HepG2 (cell line): ENCODE results near the gene LDAH. TPM values are rescaled to one million over a fixed set of nuclear protein-coding genes. Genes with fewer than 3 reads are reported as not detected.
A peak's percentile ranks its signal among the peaks of the same experiment; 100 is the strongest.

Experiments
- AKAP8 ChIP-seq: sonication (generic); formaldehyde crosslinking; IDR thresholded peaks from 2 replicates; pipeline ENCODE4 v1.5.1; 2020; ENCODE audit warnings: mild to moderate bottlenecking, missing genetic modification reagents
- CHCHD3 ChIP-seq: sonication (generic); formaldehyde crosslinking; IDR thresholded peaks from 2 replicates; pipeline ENCODE4 v1.8.0; 2022; ENCODE audit warnings: mild to moderate bottlenecking, missing genetic modification reagents, moderate library complexity
- EED ChIP-seq: sonication (generic); formaldehyde crosslinking; IDR thresholded peaks from 2 replicates; pipeline ENCODE4 v1.5.0; 2020; ENCODE audit warnings: mild to moderate bottlenecking, missing genetic modification reagents
- FOXA3 ChIP-seq: IDR thresholded peaks from 2 replicates; pipeline ENCODE4 v1.6.1; 2016; ENCODE audit warnings: missing genetic modification reagents, missing compliant biosample characterization
- FOXK2 ChIP-seq: fragments of 450-650 bp; IDR thresholded peaks from 2 replicates; pipeline ENCODE4 v1.6.1; 2016
- HOXA3 ChIP-seq: sonication (generic); formaldehyde crosslinking; IDR thresholded peaks from 2 replicates; pipeline ENCODE4 v1.5.0; 2020; ENCODE audit warnings: missing genetic modification reagents
- IRF2 ChIP-seq: IDR thresholded peaks from 2 replicates; pipeline ENCODE4 v1.6.1; 2018; ENCODE audit warnings: missing genetic modification reagents, missing compliant biosample characterization
- KDM5B ChIP-seq: sonication (generic); formaldehyde crosslinking; IDR thresholded peaks from 2 replicates; pipeline ENCODE4 v1.4.0; 2020; ENCODE audit warnings: missing genetic modification reagents, mild to moderate bottlenecking, borderline replicate concordance
- NFE2L1 ChIP-seq: sonication (generic); formaldehyde crosslinking; IDR thresholded peaks from 2 replicates; pipeline ENCODE4 v1.4.0; 2020; ENCODE audit warnings: missing genetic modification reagents, mild to moderate bottlenecking, borderline replicate concordance
- NR2F1 ChIP-seq, 2 experiments: fragments of 450-650 bp in 1 of 2; formaldehyde crosslinking in 1 of 2; IDR thresholded peaks; 2 replicates each; pipeline versions ENCODE4 v1.5.0 to v1.6.1; 2016 to 2020; ENCODE audit warnings: mild to moderate bottlenecking in 1 of 2, missing compliant biosample characterization in 1 of 2, missing genetic modification reagents in 1 of 2, moderate library complexity in 1 of 2
- RFXAP ChIP-seq: sonication (generic); formaldehyde crosslinking; IDR thresholded peaks from 2 replicates; pipeline ENCODE4 v1.4.0; 2020; ENCODE audit warnings: missing genetic modification reagents, borderline replicate concordance
- SCMH1 ChIP-seq: sonication (generic); formaldehyde crosslinking; IDR thresholded peaks from 2 replicates; pipeline ENCODE4 v1.9.0; 2021; ENCODE audit warnings: missing genetic modification reagents, mild to moderate bottlenecking, borderline replicate concordance
- TRIM24 ChIP-seq: sonication (generic); formaldehyde crosslinking; IDR thresholded peaks from 2 replicates; pipeline ENCODE4 v1.8.0; 2022; ENCODE audit warnings: mild to moderate bottlenecking, missing genetic modification reagents
- ZBTB7B ChIP-seq: sonication (generic); formaldehyde crosslinking; IDR thresholded peaks from 2 replicates; pipeline ENCODE4 v1.4.0; 2020; ENCODE audit warnings: missing genetic modification reagents
- ZBTB8A ChIP-seq: sonication (generic); formaldehyde crosslinking; IDR thresholded peaks from 2 replicates; pipeline ENCODE4 v1.4.0; 2020; ENCODE audit warnings: mild to moderate bottlenecking, low read depth, missing genetic modification reagents, borderline replicate concordance
- ZNF207 ChIP-seq: fragments of 450-650 bp; IDR thresholded peaks from 2 replicates; pipeline ENCODE4 v1.6.1; 2016; ENCODE audit warnings: antibody characterized with exemption, borderline replicate concordance
- ZNF326 ChIP-seq: sonication (generic); formaldehyde crosslinking; IDR thresholded peaks from 2 replicates; pipeline ENCODE4 v1.4.0; 2020; ENCODE audit warnings: missing genetic modification reagents, borderline replicate concordance
- ZNF33B ChIP-seq: sonication (generic); formaldehyde crosslinking; IDR thresholded peaks from 2 replicates; pipeline ENCODE4 v1.5.1; 2020; ENCODE audit warnings: mild to moderate bottlenecking, missing genetic modification reagents
- ZNF530 ChIP-seq: sonication (generic); formaldehyde crosslinking; IDR thresholded peaks from 2 replicates; pipeline ENCODE4 v1.5.0; 2020; ENCODE audit warnings: low read depth, mild to moderate bottlenecking, missing genetic modification reagents
- polyA plus RNA-seq, 8 experiments: library from polyadenylated mRNA; depleted of rRNA in 3 of 8; stranded (reverse) in 7 of 8; unstranded in 1 of 8; fragments of >200 nt; fragmentation: Illumina TruSeq in 4 of 8; extraction: Trizol in 4 of 8; gene quantifications; 2 replicates each; pipeline versions ENCODE4 v1.2.1 to v1.2.3, GENCODE V29; 2011 to 2016; ENCODE audit warnings: low read depth in 4 of 8, missing spikeins in 1 of 8, mixed read lengths in 1 of 8; ENCODE audit not compliant: insufficient read depth in 1 of 8
- total RNA-seq, 5 experiments: library from RNA; depleted of rRNA; stranded (reverse); fragments of >200 nt; fragmentation: Illumina TruSeq; extraction: Trizol; gene quantifications; 2 replicates each; pipeline ENCODE4 v1.2.3, GENCODE V29; 2016; ENCODE audit warnings: low read depth in 1 of 5
- TF ChIP-seq, protein P1 (sequence below): sonication (generic); formaldehyde crosslinking; IDR thresholded peaks from 2 replicates; pipeline ENCODE4 v1.5.0; 2020; ENCODE audit warnings: mild to moderate bottlenecking, missing genetic modification reagents
- TF ChIP-seq, protein P2 (sequence below): sonication (generic); formaldehyde crosslinking; IDR thresholded peaks from 2 replicates; pipeline ENCODE4 v1.5.0; 2020; ENCODE audit warnings: mild to moderate bottlenecking, missing genetic modification reagents, moderate library complexity
- TF ChIP-seq, protein P3 (sequence below): IDR thresholded peaks from 2 replicates; pipeline ENCODE4 v1.6.1; 2016; ENCODE audit warnings: missing biosample characterization, missing genetic modification reagents, low read depth
- TF ChIP-seq, protein P4 (sequence below): IDR thresholded peaks from 2 replicates; pipeline ENCODE4 v1.6.1; 2016; ENCODE audit warnings: missing genetic modification reagents, missing compliant biosample characterization

The LDAH gene
- total and polyA plus RNA-seq, 2 of the 13 experiments (the other 11 are each of a cell fraction or from before 2014, with no cell fraction given) = 28.8 to 46.2 TPM

DNA sequence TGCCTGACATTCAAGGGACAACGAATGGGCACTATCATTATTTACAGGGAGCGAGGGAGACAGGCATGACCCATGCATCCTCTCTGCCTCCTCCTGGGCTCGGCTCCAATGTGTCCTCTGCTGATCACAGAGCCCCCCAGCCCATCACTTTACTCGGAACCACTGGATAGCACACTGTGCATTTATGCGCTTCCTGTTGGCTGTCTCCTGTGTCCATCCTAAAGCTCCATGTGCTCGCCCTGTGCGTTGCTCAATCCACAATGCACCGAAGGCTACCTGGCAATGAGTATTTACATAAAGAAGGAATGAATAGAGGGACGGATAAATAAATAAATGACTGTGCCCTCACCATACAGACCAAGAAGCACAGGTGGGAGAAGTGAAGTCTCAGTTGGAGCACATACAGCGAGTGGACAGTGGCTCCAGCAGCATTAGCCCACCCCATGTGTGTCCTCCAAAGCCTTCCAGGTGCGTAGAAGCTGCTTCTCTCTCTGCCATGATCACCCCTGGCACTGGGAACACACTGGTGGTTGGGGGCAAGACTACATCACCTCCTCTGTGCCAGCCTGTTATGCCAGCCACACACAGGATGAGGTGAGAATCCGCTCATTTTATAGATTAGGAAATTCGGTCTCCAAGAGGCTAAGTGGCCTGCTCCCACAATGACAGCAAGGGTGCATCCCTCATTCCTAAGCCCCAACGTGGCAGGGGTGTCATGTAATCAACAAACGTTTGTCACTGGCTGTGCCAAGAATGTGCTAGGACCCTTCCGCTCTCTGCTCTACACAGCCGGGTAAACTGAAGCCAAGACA lies 158.3 kb downstream of the LDAH start (continued):
- TF ChIP-seq, protein P1, sequence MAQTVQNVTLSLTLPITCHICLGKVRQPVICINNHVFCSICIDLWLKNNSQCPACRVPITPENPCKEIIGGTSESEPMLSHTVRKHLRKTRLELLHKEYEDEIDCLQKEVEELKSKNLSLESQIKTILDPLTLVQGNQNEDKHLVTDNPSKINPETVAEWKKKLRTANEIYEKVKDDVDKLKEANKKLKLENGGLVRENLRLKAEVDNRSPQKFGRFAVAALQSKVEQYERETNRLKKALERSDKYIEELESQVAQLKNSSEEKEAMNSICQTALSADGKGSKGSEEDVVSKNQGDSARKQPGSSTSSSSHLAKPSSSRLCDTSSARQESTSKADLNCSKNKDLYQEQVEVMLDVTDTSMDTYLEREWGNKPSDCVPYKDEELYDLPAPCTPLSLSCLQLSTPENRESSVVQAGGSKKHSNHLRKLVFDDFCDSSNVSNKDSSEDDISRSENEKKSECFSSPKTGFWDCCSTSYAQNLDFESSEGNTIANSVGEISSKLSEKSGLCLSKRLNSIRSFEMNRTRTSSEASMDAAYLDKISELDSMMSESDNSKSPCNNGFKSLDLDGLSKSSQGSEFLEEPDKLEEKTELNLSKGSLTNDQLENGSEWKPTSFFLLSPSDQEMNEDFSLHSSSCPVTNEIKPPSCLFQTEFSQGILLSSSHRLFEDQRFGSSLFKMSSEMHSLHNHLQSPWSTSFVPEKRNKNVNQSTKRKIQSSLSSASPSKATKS (CRISPR knock-in tag) = no peak
- TF ChIP-seq, protein P2, sequence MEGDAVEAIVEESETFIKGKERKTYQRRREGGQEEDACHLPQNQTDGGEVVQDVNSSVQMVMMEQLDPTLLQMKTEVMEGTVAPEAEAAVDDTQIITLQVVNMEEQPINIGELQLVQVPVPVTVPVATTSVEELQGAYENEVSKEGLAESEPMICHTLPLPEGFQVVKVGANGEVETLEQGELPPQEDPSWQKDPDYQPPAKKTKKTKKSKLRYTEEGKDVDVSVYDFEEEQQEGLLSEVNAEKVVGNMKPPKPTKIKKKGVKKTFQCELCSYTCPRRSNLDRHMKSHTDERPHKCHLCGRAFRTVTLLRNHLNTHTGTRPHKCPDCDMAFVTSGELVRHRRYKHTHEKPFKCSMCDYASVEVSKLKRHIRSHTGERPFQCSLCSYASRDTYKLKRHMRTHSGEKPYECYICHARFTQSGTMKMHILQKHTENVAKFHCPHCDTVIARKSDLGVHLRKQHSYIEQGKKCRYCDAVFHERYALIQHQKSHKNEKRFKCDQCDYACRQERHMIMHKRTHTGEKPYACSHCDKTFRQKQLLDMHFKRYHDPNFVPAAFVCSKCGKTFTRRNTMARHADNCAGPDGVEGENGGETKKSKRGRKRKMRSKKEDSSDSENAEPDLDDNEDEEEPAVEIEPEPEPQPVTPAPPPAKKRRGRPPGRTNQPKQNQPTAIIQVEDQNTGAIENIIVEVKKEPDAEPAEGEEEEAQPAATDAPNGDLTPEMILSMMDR (CRISPR knock-in tag) = no peak
- TF ChIP-seq ZNF326 (no peak), IRF2 (no peak), NR2F1 (CRISPR knock-in tag; IDR thresholded peaks at IDR 0.05) (no peak), KDM5B (CRISPR knock-in tag) (no peak), CHCHD3 (CRISPR knock-in tag) (no peak), ZNF33B (no peak), ZNF207 (no peak), FOXA3 (0 out of 2 replicates have a peak, but pooled peaks have one; percentile 28), SCMH1 (CRISPR knock-in tag) (no peak), EED (CRISPR knock-in tag) (peak; percentile 69), TRIM24 (CRISPR knock-in tag) (no peak), NFE2L1 (CRISPR knock-in tag) (no peak), HOXA3 (CRISPR knock-in tag) (0 out of 2 replicates have a peak, but pooled peaks have one; percentile 4), ZNF530 (CRISPR knock-in tag) (no peak), FOXK2 (no peak), RFXAP (CRISPR knock-in tag) (0 out of 2 replicates have a peak, but pooled peaks have one; percentile 9), AKAP8 (CRISPR knock-in tag) (no peak), ZBTB7B (CRISPR knock-in tag) (no peak), ZBTB8A (CRISPR knock-in tag) (no peak)
- TF ChIP-seq, protein P3, sequence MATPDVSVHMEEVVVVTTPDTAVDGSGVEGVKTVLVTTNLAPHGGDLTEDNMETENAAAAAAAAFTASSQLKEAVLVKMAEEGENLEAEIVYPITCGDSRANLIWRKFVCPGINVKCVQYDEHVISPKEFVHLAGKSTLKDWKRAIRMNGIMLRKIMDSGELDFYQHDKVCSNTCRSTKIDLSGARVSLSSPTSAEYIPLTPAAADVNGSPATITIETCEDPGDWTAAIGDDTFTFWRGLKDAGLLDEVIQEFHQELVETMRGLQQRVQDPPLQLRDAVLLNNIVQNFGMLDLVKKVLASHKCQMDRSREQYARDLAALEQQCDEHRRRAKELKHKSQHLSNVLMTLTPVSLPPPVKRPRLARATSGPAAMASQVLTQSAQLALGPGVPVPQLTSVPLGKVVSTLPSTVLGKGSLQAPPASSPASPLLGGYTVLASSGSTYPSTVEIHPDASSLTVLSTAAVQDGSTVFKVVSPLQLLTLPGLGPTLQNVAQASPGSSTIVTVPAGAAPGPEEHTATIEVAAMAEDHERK (CRISPR knock-in tag) = no peak
- TF ChIP-seq, protein P4, sequence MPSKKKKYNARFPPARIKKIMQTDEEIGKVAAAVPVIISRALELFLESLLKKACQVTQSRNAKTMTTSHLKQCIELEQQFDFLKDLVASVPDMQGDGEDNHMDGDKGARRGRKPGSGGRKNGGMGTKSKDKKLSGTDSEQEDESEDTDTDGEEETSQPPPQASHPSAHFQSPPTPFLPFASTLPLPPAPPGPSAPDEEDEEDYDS (CRISPR knock-in tag) = no peak
